ENCODE measurements around the gene PDXDC1.
"Not testable (repeated sequence)": the region's sequence is repeated elsewhere in the genome, so short reads cannot be mapped to it uniquely, and the experiment has no call there.

Gene PDXDC1

GRCh38 chr16:15038689-15039088, 63.9 kb downstream of the PDXDC1 start:
- no peak for DNase-seq (ENCODE audit: low read depth)

- DNase-seq (ENCODE audit: low read depth) = no peak
Measured at GRCh38 chr16:15041271-15042004, 66.6 kb downstream of the PDXDC1 start.

- DNase-seq (ENCODE audit: low read depth) = no peak
Measured at GRCh38 chr16:15043344-15043743, 68.5 kb downstream of the PDXDC1 start.

GRCh38 chr16:15044286-15044685, 69.5 kb downstream of the PDXDC1 start:
- DNase-seq (ENCODE audit: low read depth) = no peak

- not testable (repeated sequence) for DNase-seq (ENCODE audit: low read depth)
Measured at GRCh38 chr16:15045270-15045669, 70.4 kb downstream of the PDXDC1 start.

GRCh38 chr16:15046692-15047376, 72.0 kb downstream of the PDXDC1 start:
- no peak for DNase-seq (ENCODE audit: low read depth)

GRCh38 chr16:15049581-15050180, 74.9 kb downstream of the PDXDC1 start:
- DNase-seq (ENCODE audit: low read depth) = no peak

- DNase-seq (ENCODE audit: low read depth) = not testable (repeated sequence)
Measured at GRCh38 chr16:15050440-15050839, 75.6 kb downstream of the PDXDC1 start.

- no peak for DNase-seq (ENCODE audit: low read depth)
Measured at GRCh38 chr16:15051387-15051951, 76.6 kb downstream of the PDXDC1 start.

GRCh38 chr16:15052747-15053476, 78.1 kb downstream of the PDXDC1 start:
- no peak for DNase-seq (ENCODE audit: low read depth)

GRCh38 chr16:15053904-15054303, 79.1 kb downstream of the PDXDC1 start:
- no peak for DNase-seq (ENCODE audit: low read depth)

GRCh38 chr16:15054357-15055140, 79.7 kb downstream of the PDXDC1 start:
- DNase-seq (ENCODE audit: low read depth) = no peak

- DNase-seq (ENCODE audit: low read depth) = no peak
Measured at GRCh38 chr16:15055141-15056053, 80.6 kb downstream of the PDXDC1 start.

- DNase-seq (ENCODE audit: low read depth) = no peak
Measured at GRCh38 chr16:15057681-15058417, 83.0 kb downstream of the PDXDC1 start.

GRCh38 chr16:15059324-15059723, 84.5 kb downstream of the PDXDC1 start:
- no peak for DNase-seq (ENCODE audit: low read depth)

GRCh38 chr16:15062085-15062810, 87.4 kb downstream of the PDXDC1 start:
- DNase-seq (ENCODE audit: low read depth) = not testable (repeated sequence)

GRCh38 chr16:15065961-15066360, 91.1 kb downstream of the PDXDC1 start:
- DNase-seq (ENCODE audit: low read depth) = not testable (repeated sequence)

- not testable (repeated sequence) for DNase-seq (ENCODE audit: low read depth)
Measured at GRCh38 chr16:15066690-15067089, 91.9 kb downstream of the PDXDC1 start.

GRCh38 chr16:15071013-15071412, 96.2 kb downstream of the PDXDC1 start:
- DNase-seq (ENCODE audit: low read depth) = not testable (repeated sequence)

Measured in HS-5 (cell line).